ENCODE results near the gene CLPTM1L.
"Not testable (repeated sequence)": the region's sequence is repeated elsewhere in the genome, so short reads cannot be mapped to it uniquely, and the experiment has no call there.

Gene CLPTM1L

GRCh38 chr5:1298067-1298551 is 46.8 kb downstream of the CLPTM1L start:
- H3K9ac ChIP-seq (ENCODE audit: low read depth, low read length): no peak overlapping the region
- H3K4me1 ChIP-seq (ENCODE audit: insufficient read depth, low read length): no peaks in the 10 kb centered on the region
- H3K9me3 ChIP-seq (ENCODE audit: control insufficient read depth, insufficient read depth, low read length): no peaks in the 10 kb centered on the region
- no peaks in the 10 kb centered on the region for H3K36me3 ChIP-seq (ENCODE audit: insufficient read depth, low read length)

- Histone ChIP-seq H3K36me3 (ENCODE audit: insufficient read depth, low read length) (no peaks in the 10 kb centered on the region), H3K9me3 (ENCODE audit: control insufficient read depth, insufficient read depth, low read length) (no peaks in the 10 kb centered on the region), H3K9ac (ENCODE audit: low read depth, low read length) (no peak overlapping the region), H3K4me1 (ENCODE audit: insufficient read depth, low read length) (no peaks in the 10 kb centered on the region)
Observed at GRCh38 chr5:1297243-1297642, 47.7 kb downstream of the CLPTM1L start.

GRCh38 chr5:1295650-1296037 is 49.3 kb downstream of the CLPTM1L start:
- Histone ChIP-seq H3K9ac (ENCODE audit: low read depth, low read length) (peak overlapping the region; percentile 75), H3K4me1 (ENCODE audit: insufficient read depth, low read length) (no peaks in the 10 kb centered on the region), H3K9me3 (ENCODE audit: control insufficient read depth, insufficient read depth, low read length) (no peaks in the 10 kb centered on the region), H3K36me3 (ENCODE audit: insufficient read depth, low read length) (no peaks in the 10 kb centered on the region)

- Histone ChIP-seq H3K4me1 (ENCODE audit: insufficient read depth, low read length) (no peaks in the 10 kb centered on the region), H3K9ac (ENCODE audit: low read depth, low read length) (peak within 1 kb of the TSS; percentile 75)
Observed at GRCh38 chr5:1294835-1295649, 49.9 kb downstream of the CLPTM1L start, which contains the start of gene TERT. Gene TERT, minus strand, starts transcription at chr5:1295068. Its CDS starts 79 bp downstream, at chr5:1294989.

GRCh38 chr5:1294206-1294834 is 50.6 kb downstream of the CLPTM1L start:
- Histone ChIP-seq H3K4me1 (ENCODE audit: insufficient read depth, low read length) (no peaks in the 10 kb centered on the region), H3K9ac (ENCODE audit: low read depth, low read length) (peak overlapping the region; percentile 75), H3K9me3 (ENCODE audit: control insufficient read depth, insufficient read depth, low read length) (no peaks in the 10 kb centered on the region), H3K36me3 (ENCODE audit: insufficient read depth, low read length) (no peaks in the 10 kb centered on the region)

More at GRCh38 chr5:1294835-1295649, 49.9 kb downstream of the CLPTM1L start, which contains the start of gene TERT:
- no peaks in the 10 kb centered on the region for H3K9me3 ChIP-seq (ENCODE audit: control insufficient read depth, insufficient read depth, low read length)
- no peaks in the 10 kb centered on the region for H3K36me3 ChIP-seq (ENCODE audit: insufficient read depth, low read length)

GRCh38 chr5:1293416-1294205 is 51.3 kb downstream of the CLPTM1L start:
- Histone ChIP-seq H3K36me3 (ENCODE audit: insufficient read depth, low read length) (no peaks in the 10 kb centered on the region), H3K9ac (ENCODE audit: low read depth, low read length) (no peak overlapping the region), H3K9me3 (ENCODE audit: control insufficient read depth, insufficient read depth, low read length) (no peaks in the 10 kb centered on the region), H3K4me1 (ENCODE audit: insufficient read depth, low read length) (no peaks in the 10 kb centered on the region)

GRCh38 chr5:1292846-1293415 is 52.0 kb downstream of the CLPTM1L start:
- Histone ChIP-seq H3K9ac (ENCODE audit: low read depth, low read length) (no peak overlapping the region), H3K36me3 (ENCODE audit: insufficient read depth, low read length) (no peaks in the 10 kb centered on the region), H3K4me1 (ENCODE audit: insufficient read depth, low read length) (no peaks in the 10 kb centered on the region), H3K9me3 (ENCODE audit: control insufficient read depth, insufficient read depth, low read length) (no peaks in the 10 kb centered on the region)

GRCh38 chr5:1292139-1292538 is 52.8 kb downstream of the CLPTM1L start:
- Histone ChIP-seq H3K36me3 (ENCODE audit: insufficient read depth, low read length) (no peaks in the 10 kb centered on the region; the same call in 1 of the 2 replicates), H3K9ac (ENCODE audit: low read depth, low read length) (no peak overlapping the region), H3K9me3 (ENCODE audit: control insufficient read depth, insufficient read depth, low read length) (no peaks in the 10 kb centered on the region), H3K4me1 (ENCODE audit: insufficient read depth, low read length) (no peaks in the 10 kb centered on the region)

GRCh38 chr5:1291611-1292080 is 53.3 kb downstream of the CLPTM1L start:
- Histone ChIP-seq H3K9ac (ENCODE audit: low read depth, low read length) (no peak overlapping the region), H3K4me1 (ENCODE audit: insufficient read depth, low read length) (no peaks in the 10 kb centered on the region), H3K36me3 (ENCODE audit: insufficient read depth, low read length) (no peaks in the 10 kb centered on the region; the same call in 1 of the 2 replicates), H3K9me3 (ENCODE audit: control insufficient read depth, insufficient read depth, low read length) (no peaks in the 10 kb centered on the region)

GRCh38 chr5:1290956-1291355 is 53.9 kb downstream of the CLPTM1L start:
- not testable (repeated sequence) for H3K36me3 ChIP-seq (ENCODE audit: insufficient read depth, low read length); H3K4me1 ChIP-seq (ENCODE audit: insufficient read depth, low read length); H3K9ac ChIP-seq (ENCODE audit: low read depth, low read length); H3K9me3 ChIP-seq (ENCODE audit: control insufficient read depth, insufficient read depth, low read length)

- H3K9me3 ChIP-seq (ENCODE audit: control insufficient read depth, insufficient read depth, low read length); H3K36me3 ChIP-seq (ENCODE audit: insufficient read depth, low read length); H3K4me1 ChIP-seq (ENCODE audit: insufficient read depth, low read length); H3K9ac ChIP-seq (ENCODE audit: low read depth, low read length): not testable (repeated sequence)
Observed at GRCh38 chr5:1289559-1289958, 55.3 kb downstream of the CLPTM1L start.

GRCh38 chr5:1288439-1289335 is 56.2 kb downstream of the CLPTM1L start:
- H3K9me3 ChIP-seq (ENCODE audit: control insufficient read depth, insufficient read depth, low read length): no peaks in the 10 kb centered on the region
- no peaks in the 10 kb centered on the region for H3K4me1 ChIP-seq (ENCODE audit: insufficient read depth, low read length)
- no peaks in the 10 kb centered on the region; the same call in 1 of the 2 replicates for H3K36me3 ChIP-seq (ENCODE audit: insufficient read depth, low read length)
- no peak overlapping the region for H3K9ac ChIP-seq (ENCODE audit: low read depth, low read length)

GRCh38 chr5:1285883-1286291 is 59.0 kb downstream of the CLPTM1L start:
- H3K9me3 ChIP-seq (ENCODE audit: control insufficient read depth, insufficient read depth, low read length): no peaks in the 10 kb centered on the region
- H3K4me1 ChIP-seq (ENCODE audit: insufficient read depth, low read length): no peaks in the 10 kb centered on the region
- H3K36me3 ChIP-seq (ENCODE audit: insufficient read depth, low read length): no peaks in the 10 kb centered on the region; the same call in 1 of the 2 replicates
- no peak overlapping the region for H3K9ac ChIP-seq (ENCODE audit: low read depth, low read length)
